Measurements from ENCODE around the gene EPG5.
A peak's percentile ranks its signal among the peaks of the same experiment; 100 is the strongest.

DNA sequence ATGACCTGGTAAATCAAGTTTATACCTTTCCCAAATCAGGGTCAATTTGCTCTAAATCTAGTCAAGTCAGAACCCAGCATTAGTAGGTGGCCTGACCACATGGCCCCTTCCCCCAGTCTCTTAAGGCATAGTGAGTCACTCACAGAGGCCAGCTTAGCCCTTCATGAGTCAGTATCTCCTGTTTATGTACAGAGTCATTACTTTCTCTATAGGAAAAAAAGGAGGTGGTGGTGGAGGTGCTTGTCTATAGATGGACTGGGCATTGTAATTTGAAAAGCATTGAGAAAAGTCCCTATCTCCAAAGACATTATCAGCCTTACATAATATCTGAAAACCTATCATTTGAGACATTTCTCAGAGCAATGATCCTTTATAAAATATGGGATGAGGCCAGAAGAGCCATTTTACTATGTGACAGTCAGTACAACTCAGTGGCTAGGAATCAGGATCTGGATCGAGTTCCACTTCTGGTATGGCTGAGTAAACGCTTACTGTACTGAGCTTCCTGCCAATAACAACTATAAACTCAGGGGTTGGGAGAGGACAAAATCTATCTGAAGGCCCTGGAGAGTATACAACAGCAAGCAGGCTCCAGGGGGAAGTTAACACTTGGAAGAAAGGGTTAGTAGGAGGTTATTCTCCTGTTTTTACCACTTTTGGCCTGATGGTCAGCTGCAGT, 164.2 kb downstream of the EPG5 start:
- TF ChIP-seq, protein P1, sequence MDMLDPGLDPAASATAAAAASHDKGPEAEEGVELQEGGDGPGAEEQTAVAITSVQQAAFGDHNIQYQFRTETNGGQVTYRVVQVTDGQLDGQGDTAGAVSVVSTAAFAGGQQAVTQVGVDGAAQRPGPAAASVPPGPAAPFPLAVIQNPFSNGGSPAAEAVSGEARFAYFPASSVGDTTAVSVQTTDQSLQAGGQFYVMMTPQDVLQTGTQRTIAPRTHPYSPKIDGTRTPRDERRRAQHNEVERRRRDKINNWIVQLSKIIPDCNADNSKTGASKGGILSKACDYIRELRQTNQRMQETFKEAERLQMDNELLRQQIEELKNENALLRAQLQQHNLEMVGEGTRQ (IDR thresholded peaks at IDR 0.05; ENCODE audit: low read depth, low read length), result peak; percentile 67
- TF ChIP-seq, protein P2, sequence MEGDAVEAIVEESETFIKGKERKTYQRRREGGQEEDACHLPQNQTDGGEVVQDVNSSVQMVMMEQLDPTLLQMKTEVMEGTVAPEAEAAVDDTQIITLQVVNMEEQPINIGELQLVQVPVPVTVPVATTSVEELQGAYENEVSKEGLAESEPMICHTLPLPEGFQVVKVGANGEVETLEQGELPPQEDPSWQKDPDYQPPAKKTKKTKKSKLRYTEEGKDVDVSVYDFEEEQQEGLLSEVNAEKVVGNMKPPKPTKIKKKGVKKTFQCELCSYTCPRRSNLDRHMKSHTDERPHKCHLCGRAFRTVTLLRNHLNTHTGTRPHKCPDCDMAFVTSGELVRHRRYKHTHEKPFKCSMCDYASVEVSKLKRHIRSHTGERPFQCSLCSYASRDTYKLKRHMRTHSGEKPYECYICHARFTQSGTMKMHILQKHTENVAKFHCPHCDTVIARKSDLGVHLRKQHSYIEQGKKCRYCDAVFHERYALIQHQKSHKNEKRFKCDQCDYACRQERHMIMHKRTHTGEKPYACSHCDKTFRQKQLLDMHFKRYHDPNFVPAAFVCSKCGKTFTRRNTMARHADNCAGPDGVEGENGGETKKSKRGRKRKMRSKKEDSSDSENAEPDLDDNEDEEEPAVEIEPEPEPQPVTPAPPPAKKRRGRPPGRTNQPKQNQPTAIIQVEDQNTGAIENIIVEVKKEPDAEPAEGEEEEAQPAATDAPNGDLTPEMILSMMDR (conservative IDR thresholded peaks at IDR 0.05; ENCODE audit: low read depth, low read length), result no peak
- TF ChIP-seq POLR2A (IDR thresholded peaks at IDR 0.05; ENCODE audit: low read depth, low read length), result peak; percentile 58
- TF ChIP-seq CEBPB (IDR thresholded peaks at IDR 0.05; ENCODE audit: low read depth, low read length), result no peak
- peak; percentile 34; the same call in 1 of the 2 replicates for TF ChIP-seq MAFK (IDR thresholded peaks at IDR 0.05; ENCODE audit: low read depth, low read length)
- peak; percentile 7; the same call in 1 of the 2 replicates for TF ChIP-seq SMC3 (IDR thresholded peaks at IDR 0.05; ENCODE audit: low read depth, low read length)
- peak; percentile 38; the same call in 1 of the 2 replicates for TF ChIP-seq NFE2L2 (IDR thresholded peaks at IDR 0.05; ENCODE audit: low read depth, low read length)
- no peak for TF ChIP-seq MAZ (IDR thresholded peaks at IDR 0.05; ENCODE audit: borderline replicate concordance, low read depth, low read length)
- peak; percentile 41 for TF ChIP-seq RAD21 (IDR thresholded peaks at IDR 0.05; ENCODE audit: low read length)
- peak; percentile 99 for TF ChIP-seq FOS (IDR thresholded peaks at IDR 0.05; ENCODE audit: low read depth, low read length)
- no peak for TF ChIP-seq MXI1 (IDR thresholded peaks at IDR 0.05; ENCODE audit: borderline replicate concordance, low read depth, low read length)

Data from IMR-90 (cell line).